ENCODE measurements around the gene GNAS.
A peak's percentile ranks its signal among the peaks of the same experiment; 100 is the strongest.
"Not testable (repeated sequence)": the region's sequence is repeated elsewhere in the genome, so short reads cannot be mapped to it uniquely, and the experiment has no call there.

The GNAS gene

GRCh38 chr20:58828804-58829203 is 23.7 kb upstream of the GNAS start:
- not testable (repeated sequence) for DNase-seq (ENCODE audit: low read depth)

GRCh38 chr20:58829531-58829941 is 23.0 kb upstream of the GNAS start:
- DNase-seq (ENCODE audit: low read depth): no peak

GRCh38 chr20:58832457-58832856 is 20.1 kb upstream of the GNAS start:
- no peak for DNase-seq (ENCODE audit: low read depth)

GRCh38 chr20:58833921-58834320 is 18.6 kb upstream of the GNAS start:
- DNase-seq (ENCODE audit: low read depth): no peak

GRCh38 chr20:58835231-58835630 is 17.3 kb upstream of the GNAS start:
- DNase-seq (ENCODE audit: low read depth): no peak

GRCh38 chr20:58836616-58837204 is 15.8 kb upstream of the GNAS start:
- DNase-seq (ENCODE audit: low read depth): no peak

GRCh38 chr20:58837717-58838116 is 14.8 kb upstream of the GNAS start:
- DNase-seq (ENCODE audit: low read depth): no peak

- DNase-seq (ENCODE audit: low read depth): no peak
Measured at GRCh38 chr20:58838174-58838573, 14.3 kb upstream of the GNAS start.

GRCh38 chr20:58839474-58839874 is 13.0 kb upstream of the GNAS start:
- no peak for DNase-seq (ENCODE audit: low read depth)

GRCh38 chr20:58839991-58840747 is 12.3 kb upstream of the GNAS start:
- DNase-seq (ENCODE audit: low read depth): no peak

GRCh38 chr20:58840816-58841538 is 11.5 kb upstream of the GNAS start:
- DNase-seq (ENCODE audit: low read depth): no peak

GRCh38 chr20:58841539-58842264 is 10.8 kb upstream of the GNAS start:
- no peak for DNase-seq (ENCODE audit: low read depth)

GRCh38 chr20:58842276-58842675 is 10.2 kb upstream of the GNAS start:
- no peak for DNase-seq (ENCODE audit: low read depth)

GRCh38 chr20:58843128-58843556 is 9.4 kb upstream of the GNAS start:
- no peak for DNase-seq (ENCODE audit: low read depth)

GRCh38 chr20:58845706-58846105 is 6.8 kb upstream of the GNAS start:
- DNase-seq (ENCODE audit: low read depth): no peak

GRCh38 chr20:58847463-58847862 is 5.1 kb upstream of the GNAS start:
- no peak for DNase-seq (ENCODE audit: low read depth)

GRCh38 chr20:58850693-58851174 is 1.8 kb upstream of the GNAS start, which contains the start of gene GNAS-AS1:
TSS of gene GNAS-AS1 (minus strand) at chr20:58850902.
- peak; percentile 96 for DNase-seq (ENCODE audit: low read depth)

GRCh38 chr20:58851221-58851968 is 1.1 kb upstream of the GNAS start:
- no peak for DNase-seq (ENCODE audit: low read depth)

GRCh38 chr20:58851969-58852458 is 502 bp upstream of the GNAS start:
- no peak for DNase-seq (ENCODE audit: low read depth)

- no peak for DNase-seq (ENCODE audit: low read depth)
Measured at GRCh38 chr20:58853466-58853865, 950 bp downstream of the GNAS start.

GRCh38 chr20:58853976-58854637 is 1.6 kb downstream of the GNAS start:
- DNase-seq (ENCODE audit: low read depth): no peak
